ENCODE data around the gene CTBP2.
A peak's percentile ranks its signal among the peaks of the same experiment; 100 is the strongest.

Gene CTBP2

DNA sequence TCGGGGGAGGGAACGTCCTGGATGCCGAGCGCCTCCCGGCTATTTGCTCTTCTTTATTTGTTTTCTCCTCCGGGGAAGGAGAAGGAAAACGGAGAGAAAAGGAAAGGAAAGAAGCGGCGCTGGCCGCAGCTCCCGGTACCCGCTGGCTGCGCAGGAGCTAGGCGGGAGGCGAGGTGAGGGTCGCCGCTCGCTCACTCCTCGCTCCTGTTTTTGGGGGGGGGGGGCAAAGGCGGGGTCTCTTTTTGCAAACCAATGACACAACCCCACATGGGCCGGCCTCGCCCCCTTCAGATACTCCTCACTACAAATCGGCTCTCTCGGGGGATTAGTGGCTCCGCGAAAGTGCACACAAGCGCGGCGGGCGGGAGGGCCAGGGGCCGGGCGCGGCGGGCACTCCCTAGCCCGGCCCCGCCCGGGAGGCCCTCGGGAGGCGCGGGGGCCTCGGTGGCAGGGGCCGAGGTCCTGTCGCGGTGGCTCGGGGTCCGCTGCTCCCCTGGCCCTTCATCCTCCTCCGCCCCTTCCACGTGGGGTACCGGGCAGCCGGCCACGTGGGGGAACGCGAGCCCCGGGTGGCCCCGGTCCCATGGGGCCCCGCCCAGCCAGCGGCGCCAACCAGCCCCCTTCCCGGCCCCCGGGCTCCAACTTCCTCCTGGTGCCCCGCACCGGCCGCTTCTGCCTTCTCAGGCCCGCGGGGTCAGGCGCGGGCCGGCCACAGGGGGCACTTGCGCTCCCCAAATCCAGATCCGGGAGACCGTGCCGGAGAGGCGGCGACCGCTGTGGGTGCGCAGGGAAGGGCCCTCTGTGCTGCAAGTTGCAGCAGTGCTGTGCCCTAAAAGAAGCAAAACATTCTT, 718 bp upstream of the CTBP2 start:
- H3K27me3 ChIP-seq, result no peaks in the 10 kb centered on the region
- H3K36me3 ChIP-seq, result peaks cover 4% of the 10 kb centered on the region; the same call in 1 of the 2 replicates
- H3K9me3 ChIP-seq, result no peaks in the 10 kb centered on the region
- H3K4me3 ChIP-seq (ENCODE audit: low read depth, low read length), result peak overlapping the region; percentile 63
- DNase-seq, result peak; percentile 90
- TF ChIP-seq, protein P1, sequence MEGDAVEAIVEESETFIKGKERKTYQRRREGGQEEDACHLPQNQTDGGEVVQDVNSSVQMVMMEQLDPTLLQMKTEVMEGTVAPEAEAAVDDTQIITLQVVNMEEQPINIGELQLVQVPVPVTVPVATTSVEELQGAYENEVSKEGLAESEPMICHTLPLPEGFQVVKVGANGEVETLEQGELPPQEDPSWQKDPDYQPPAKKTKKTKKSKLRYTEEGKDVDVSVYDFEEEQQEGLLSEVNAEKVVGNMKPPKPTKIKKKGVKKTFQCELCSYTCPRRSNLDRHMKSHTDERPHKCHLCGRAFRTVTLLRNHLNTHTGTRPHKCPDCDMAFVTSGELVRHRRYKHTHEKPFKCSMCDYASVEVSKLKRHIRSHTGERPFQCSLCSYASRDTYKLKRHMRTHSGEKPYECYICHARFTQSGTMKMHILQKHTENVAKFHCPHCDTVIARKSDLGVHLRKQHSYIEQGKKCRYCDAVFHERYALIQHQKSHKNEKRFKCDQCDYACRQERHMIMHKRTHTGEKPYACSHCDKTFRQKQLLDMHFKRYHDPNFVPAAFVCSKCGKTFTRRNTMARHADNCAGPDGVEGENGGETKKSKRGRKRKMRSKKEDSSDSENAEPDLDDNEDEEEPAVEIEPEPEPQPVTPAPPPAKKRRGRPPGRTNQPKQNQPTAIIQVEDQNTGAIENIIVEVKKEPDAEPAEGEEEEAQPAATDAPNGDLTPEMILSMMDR (IDR thresholded peaks at IDR 0.05; ENCODE audit: low read depth, low read length), result peak; percentile 13; the same call in 1 of the 2 replicates
- H3K4me1 ChIP-seq, result peaks cover under 1% of the 10 kb centered on the region; the same call in 1 of the 2 replicates

DNA sequence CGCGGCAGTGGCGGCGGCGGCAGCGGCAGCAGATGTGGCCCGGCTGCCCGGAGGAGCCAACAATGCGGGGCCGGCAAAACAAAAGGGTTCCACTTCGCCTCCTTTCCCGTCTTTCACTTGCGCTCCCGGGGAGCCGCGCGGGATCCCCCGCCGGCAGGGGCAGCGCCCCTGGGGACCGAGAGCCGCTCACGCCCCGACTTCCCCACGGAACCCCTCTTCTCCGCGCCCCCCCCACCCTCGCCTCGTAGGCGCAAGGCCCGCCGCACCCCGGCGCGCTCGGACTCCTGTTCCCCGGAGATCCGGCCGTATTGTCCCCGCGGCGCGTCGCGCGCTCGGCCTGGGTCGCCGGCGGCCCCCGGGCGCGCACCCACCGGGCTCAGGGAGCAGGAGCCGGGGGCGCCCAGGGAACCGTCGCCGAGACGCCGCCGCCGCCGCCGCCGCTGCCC, 854 bp downstream of the CTBP2 start:
- peak overlapping the region; percentile 67 for H3K4me3 ChIP-seq (ENCODE audit: low read depth, low read length)

DNA sequence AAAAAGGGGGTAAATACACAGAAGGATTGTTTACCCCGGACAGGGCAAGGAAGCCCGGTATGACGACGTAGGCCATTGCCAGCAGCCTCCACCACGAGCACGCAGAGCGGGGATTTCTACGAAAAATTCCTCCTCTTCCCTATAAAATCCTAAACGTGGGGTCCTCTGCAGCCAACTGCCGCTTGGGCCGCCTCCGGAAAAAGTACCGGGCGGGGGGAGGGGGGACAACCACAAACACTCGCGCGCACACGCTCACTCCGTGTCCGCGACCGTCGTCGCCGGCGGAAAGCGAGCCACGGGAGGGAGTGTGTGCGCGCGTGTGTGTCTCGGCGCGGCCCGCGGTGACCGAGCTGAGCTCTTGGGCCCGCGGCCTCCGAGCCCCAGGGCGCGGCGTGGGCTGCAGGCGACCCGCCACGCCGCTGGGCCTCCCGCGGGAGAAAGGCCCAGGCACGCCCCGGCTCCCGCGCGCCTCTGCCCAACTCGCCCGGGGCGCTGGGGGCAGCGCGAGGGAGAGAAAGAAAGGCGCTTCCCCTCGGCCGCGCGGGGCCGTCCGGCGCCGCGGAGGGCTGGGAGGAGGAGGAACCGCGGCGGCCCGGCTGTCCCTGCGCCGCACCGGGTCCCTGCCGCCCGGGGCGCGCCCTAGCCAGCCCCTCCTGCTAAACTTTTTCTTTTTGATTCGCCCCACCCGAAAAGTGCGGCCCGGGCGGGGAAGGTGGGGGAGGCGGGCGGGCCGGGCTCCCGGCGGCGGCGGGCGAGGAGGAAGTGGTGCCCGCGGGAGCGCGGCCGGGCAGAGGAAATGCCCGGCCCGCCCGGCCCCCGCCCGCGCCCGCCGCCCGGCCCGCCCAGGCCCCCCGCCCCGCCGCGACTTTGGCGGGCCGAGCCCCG, 1.5 kb downstream of the CTBP2 start:
- peak; percentile 30 for DNase-seq
- Histone ChIP-seq H3K9me3 (no peaks in the 10 kb centered on the region), H3K36me3 (peaks cover 4% of the 10 kb centered on the region; the same call in 1 of the 2 replicates), H3K4me3 (ENCODE audit: low read depth, low read length) (peak overlapping the region; percentile 83), H3K4me1 (peaks cover 9% of the 10 kb centered on the region; the same call in 1 of the 2 replicates), H3K27me3 (no peaks in the 10 kb centered on the region)
- TF ChIP-seq, protein P1 (IDR thresholded peaks at IDR 0.05; ENCODE audit: low read depth, low read length), result no peak

More for the DNA sequence above, 854 bp downstream of the CTBP2 start:
- Histone ChIP-seq H3K9me3 (no peaks in the 10 kb centered on the region), H3K27me3 (no peaks in the 10 kb centered on the region), H3K4me1 (peaks cover 6% of the 10 kb centered on the region; the same call in 1 of the 2 replicates), H3K36me3 (peaks cover 4% of the 10 kb centered on the region; the same call in 1 of the 2 replicates)
- TF ChIP-seq, protein P1 (IDR thresholded peaks at IDR 0.05; ENCODE audit: low read depth, low read length), result no peak
- no peak for DNase-seq

DNA sequence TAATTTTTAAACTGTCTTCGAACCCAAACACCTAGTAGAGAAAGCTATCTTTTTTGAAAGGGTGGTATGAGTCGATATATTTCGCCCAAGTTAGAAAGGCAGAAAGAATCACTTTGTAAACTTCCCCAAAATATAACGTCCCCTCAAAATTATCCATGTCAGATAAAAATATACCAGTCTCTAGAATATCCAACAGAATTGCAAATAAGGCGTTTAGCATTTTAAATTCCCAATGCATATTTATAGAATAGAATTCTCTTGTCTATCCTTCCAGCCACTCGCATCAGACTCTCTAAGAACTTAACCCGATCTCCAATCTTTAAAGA, 2.1 kb downstream of the CTBP2 start:
- TF ChIP-seq, protein P1 (IDR thresholded peaks at IDR 0.05; ENCODE audit: low read depth, low read length), result no peak
- Histone ChIP-seq H3K4me3 (ENCODE audit: low read depth, low read length) (peak overlapping the region; percentile 83), H3K36me3 (peaks cover 4% of the 10 kb centered on the region; the same call in 1 of the 2 replicates), H3K9me3 (no peaks in the 10 kb centered on the region), H3K4me1 (peaks cover 9% of the 10 kb centered on the region; the same call in 1 of the 2 replicates), H3K27me3 (no peaks in the 10 kb centered on the region)
- no peak for DNase-seq

DNA sequence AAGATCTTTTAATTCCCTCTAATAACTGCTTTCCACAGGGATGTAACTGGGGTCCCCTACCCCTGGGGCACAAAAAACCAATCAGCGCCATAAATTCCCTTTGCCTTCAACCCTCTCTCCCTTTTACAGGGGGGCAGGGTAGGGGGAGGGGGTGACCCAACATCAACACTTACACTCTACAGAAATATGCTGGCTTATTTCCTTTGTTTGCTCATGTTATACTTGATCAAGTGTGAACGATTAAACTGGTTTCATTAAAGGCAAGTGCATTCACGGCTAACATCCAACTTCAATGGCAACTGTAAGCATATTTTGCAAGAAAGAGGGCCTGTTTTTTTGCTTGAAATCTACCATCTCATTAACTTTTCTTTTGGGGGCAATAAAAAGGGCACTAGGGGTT, 2.9 kb downstream of the CTBP2 start:
- Histone ChIP-seq H3K36me3 (peaks cover 4% of the 10 kb centered on the region), H3K9me3 (no peaks in the 10 kb centered on the region), H3K4me3 (ENCODE audit: low read depth, low read length) (peak overlapping the region; percentile 83), H3K27me3 (no peaks in the 10 kb centered on the region), H3K4me1 (peaks cover 9% of the 10 kb centered on the region; the same call in 1 of the 2 replicates)
- no peak for DNase-seq
- TF ChIP-seq, protein P1 (IDR thresholded peaks at IDR 0.05; ENCODE audit: low read depth, low read length), result no peak
